HepG2 (cell line): ENCODE data around the gene GLRB. TPM values are rescaled to one million over a fixed set of nuclear protein-coding genes. Genes with fewer than 3 reads are reported as not detected.

Source experiments
- KAT2B ChIP-seq: fragments of 150-350 bp; IDR thresholded peaks from 2 replicates; pipeline ENCODE4 v1.6.1; 2014; ENCODE audit warnings: low read depth, low read length, borderline replicate concordance
- KDM3A ChIP-seq: IDR thresholded peaks from 2 replicates; pipeline ENCODE4 v1.6.1; 2018; ENCODE audit warnings: low read depth, missing compliant biosample characterization
- MAFG ChIP-seq: sonication (generic); formaldehyde crosslinking; IDR thresholded peaks from 2 replicates; pipeline ENCODE4 v1.5.1; 2020; ENCODE audit warnings: mild to moderate bottlenecking, missing genetic modification reagents
- MBNL3 ChIP-seq: fragments of 250-450 bp; sonication (Bioruptor Pico); conservative IDR thresholded peaks from 2 replicates; pipeline ENCODE4 v1.8.0; 2022; ENCODE audit warnings: mild to moderate bottlenecking, inconsistent platforms
- NFATC3 ChIP-seq: sonication (generic); formaldehyde crosslinking; IDR thresholded peaks from 2 replicates; pipeline ENCODE4 v1.5.1; 2020; ENCODE audit warnings: mild to moderate bottlenecking, missing genetic modification reagents
- POGZ ChIP-seq: sonication (generic); formaldehyde crosslinking; IDR thresholded peaks from 2 replicates; pipeline ENCODE4 v1.4.0; 2020; ENCODE audit warnings: mild to moderate bottlenecking, missing genetic modification reagents
- TARDBP ChIP-seq: sonication (generic); formaldehyde crosslinking; IDR thresholded peaks from 2 replicates; pipeline ENCODE4 v1.8.0; 2022; ENCODE audit warnings: mild to moderate bottlenecking, missing genetic modification reagents
- TBX3 ChIP-seq: fragments of 450-650 bp; IDR thresholded peaks from 2 replicates; pipeline ENCODE4 v1.6.1; 2017; ENCODE audit warnings: antibody characterized with exemption, mild to moderate bottlenecking, inconsistent platforms, borderline replicate concordance
- ZBTB1 ChIP-seq: sonication (generic); formaldehyde crosslinking; IDR thresholded peaks from 2 replicates; pipeline ENCODE4 v1.4.0; 2020; ENCODE audit warnings: missing genetic modification reagents, borderline replicate concordance
- ZC3H4 ChIP-seq: sonication (generic); formaldehyde crosslinking; IDR thresholded peaks from 2 replicates; pipeline ENCODE4 v1.4.0; 2020; ENCODE audit warnings: missing genetic modification reagents, borderline replicate concordance
- ZNF3 ChIP-seq: IDR thresholded peaks from 2 replicates; pipeline ENCODE4 v1.7.0; 2017; ENCODE audit warnings: inconsistent platforms
- ZNF354B ChIP-seq: sonication (generic); formaldehyde crosslinking; IDR thresholded peaks from 2 replicates; pipeline ENCODE4 v1.8.0; 2022; ENCODE audit warnings: mild to moderate bottlenecking, missing genetic modification reagents
- ZNF484 ChIP-seq: sonication (generic); formaldehyde crosslinking; IDR thresholded peaks from 2 replicates; pipeline ENCODE4 v1.5.1; 2020; ENCODE audit warnings: mild to moderate bottlenecking, low read depth, missing genetic modification reagents, borderline replicate concordance
- ZNF562 ChIP-seq: sonication (generic); formaldehyde crosslinking; IDR thresholded peaks from 2 replicates; pipeline ENCODE4 v1.8.0; 2022; ENCODE audit warnings: missing genetic modification reagents, borderline replicate concordance
- ZNF619 ChIP-seq: sonication (generic); formaldehyde crosslinking; IDR thresholded peaks from 2 replicates; pipeline ENCODE4 v1.4.0; 2020; ENCODE audit warnings: mild to moderate bottlenecking, missing genetic modification reagents
- ZNF777 ChIP-seq: sonication (generic); formaldehyde crosslinking; IDR thresholded peaks from 2 replicates; pipeline ENCODE4 v1.4.0; 2020; ENCODE audit warnings: missing genetic modification reagents
- polyA plus RNA-seq, 8 experiments: library from polyadenylated mRNA; depleted of rRNA in 3 of 8; stranded (reverse) in 7 of 8; unstranded in 1 of 8; fragments of >200 nt; fragmentation: Illumina TruSeq in 4 of 8; extraction: Trizol in 4 of 8; gene quantifications; 2 replicates each; pipeline versions ENCODE4 v1.2.1 to v1.2.3, GENCODE V29; 2011 to 2016; ENCODE audit warnings: low read depth in 4 of 8, missing spikeins in 1 of 8, mixed read lengths in 1 of 8; ENCODE audit not compliant: insufficient read depth in 1 of 8
- total RNA-seq, 5 experiments: library from RNA; depleted of rRNA; stranded (reverse); fragments of >200 nt; fragmentation: Illumina TruSeq; extraction: Trizol; gene quantifications; 2 replicates each; pipeline ENCODE4 v1.2.3, GENCODE V29; 2016; ENCODE audit warnings: low read depth in 1 of 5
- TF ChIP-seq, protein P1 (sequence below): sonication (generic); formaldehyde crosslinking; IDR thresholded peaks from 2 replicates; pipeline ENCODE4 v1.4.0; 2020; ENCODE audit warnings: missing genetic modification reagents
- TF ChIP-seq, protein P2 (sequence below): IDR thresholded peaks from 2 replicates; pipeline ENCODE4 v1.6.1; 2016
- TF ChIP-seq, protein P3 (sequence below): sonication (generic); formaldehyde crosslinking; IDR thresholded peaks from 2 replicates; pipeline ENCODE4 v1.4.0; 2020; ENCODE audit warnings: mild to moderate bottlenecking, missing genetic modification reagents
- TF ChIP-seq, protein P4 (sequence below): sonication (generic); formaldehyde crosslinking; IDR thresholded peaks from 2 replicates; pipeline ENCODE4 v1.8.0; 2023; ENCODE audit warnings: mild to moderate bottlenecking, missing genetic modification reagents

GLRB gene
- total and polyA plus RNA-seq, 2 of the 13 experiments (the other 11 are each of a cell fraction or from before 2014, with no cell fraction given): 0.17 to 0.24 TPM

DNA sequence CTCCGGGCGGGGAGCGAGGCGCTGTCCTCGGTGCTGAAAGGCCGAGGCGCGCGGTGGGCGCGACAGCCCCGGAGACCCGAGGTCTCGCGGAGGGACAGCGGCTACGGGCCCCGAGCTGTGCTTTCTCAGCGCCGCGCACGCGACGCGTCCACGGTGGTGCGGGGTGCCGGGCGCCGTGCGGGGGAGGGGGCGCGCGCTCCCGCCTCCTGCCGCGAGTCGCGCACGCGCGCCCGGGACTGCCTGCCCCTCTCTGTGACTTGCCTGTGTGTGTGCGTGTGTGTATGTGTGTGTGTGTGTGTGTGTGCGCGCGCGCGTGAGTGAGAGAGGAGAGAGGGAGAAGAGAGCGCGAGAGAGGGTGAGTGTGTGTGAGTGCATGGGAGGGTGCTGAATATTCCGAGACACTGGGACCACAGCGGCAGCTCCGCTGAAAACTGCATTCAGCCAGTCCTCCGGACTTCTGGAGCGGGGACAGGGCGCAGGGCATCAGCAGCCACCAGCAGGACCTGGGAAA lies 144.5 kb downstream of the GLRB start, which contains the start of gene GRIA2 (continued):
- TF ChIP-seq ZNF619 (CRISPR knock-in tag): no peak
- peak; percentile 60; the same call in 1 of the 2 replicates for TF ChIP-seq ZNF777 (CRISPR knock-in tag)
- TF ChIP-seq MAFG (CRISPR knock-in tag): no peak
- TF ChIP-seq, protein P1, sequence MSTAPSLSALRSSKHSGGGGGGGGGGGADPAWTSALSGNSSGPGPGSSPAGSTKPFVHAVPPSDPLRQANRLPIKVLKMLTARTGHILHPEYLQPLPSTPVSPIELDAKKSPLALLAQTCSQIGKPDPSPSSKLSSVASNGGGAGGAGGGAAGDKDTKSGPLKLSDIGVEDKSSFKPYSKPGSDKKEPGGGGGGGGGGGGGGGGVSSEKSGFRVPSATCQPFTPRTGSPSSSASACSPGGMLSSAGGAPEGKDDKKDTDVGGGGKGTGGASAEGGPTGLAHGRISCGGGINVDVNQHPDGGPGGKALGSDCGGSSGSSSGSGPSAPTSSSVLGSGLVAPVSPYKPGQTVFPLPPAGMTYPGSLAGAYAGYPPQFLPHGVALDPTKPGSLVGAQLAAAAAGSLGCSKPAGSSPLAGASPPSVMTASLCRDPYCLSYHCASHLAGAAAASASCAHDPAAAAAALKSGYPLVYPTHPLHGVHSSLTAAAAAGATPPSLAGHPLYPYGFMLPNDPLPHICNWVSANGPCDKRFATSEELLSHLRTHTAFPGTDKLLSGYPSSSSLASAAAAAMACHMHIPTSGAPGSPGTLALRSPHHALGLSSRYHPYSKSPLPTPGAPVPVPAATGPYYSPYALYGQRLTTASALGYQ (CRISPR knock-in tag): no peak
- no peak for TF ChIP-seq TBX3
- TF ChIP-seq ZNF484 (CRISPR knock-in tag): no peak
- TF ChIP-seq, protein P2, sequence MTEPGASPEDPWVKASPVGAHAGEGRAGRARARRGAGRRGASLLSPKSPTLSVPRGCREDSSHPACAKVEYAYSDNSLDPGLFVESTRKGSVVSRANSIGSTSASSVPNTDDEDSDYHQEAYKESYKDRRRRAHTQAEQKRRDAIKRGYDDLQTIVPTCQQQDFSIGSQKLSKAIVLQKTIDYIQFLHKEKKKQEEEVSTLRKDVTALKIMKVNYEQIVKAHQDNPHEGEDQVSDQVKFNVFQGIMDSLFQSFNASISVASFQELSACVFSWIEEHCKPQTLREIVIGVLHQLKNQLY (CRISPR knock-in tag): no peak
- TF ChIP-seq ZBTB1 (CRISPR knock-in tag): no peak
- TF ChIP-seq POGZ (CRISPR knock-in tag): 0 out of 2 replicates have a peak, but pooled peaks have one; percentile 22
- no peak for TF ChIP-seq KAT2B
- TF ChIP-seq, protein P3, sequence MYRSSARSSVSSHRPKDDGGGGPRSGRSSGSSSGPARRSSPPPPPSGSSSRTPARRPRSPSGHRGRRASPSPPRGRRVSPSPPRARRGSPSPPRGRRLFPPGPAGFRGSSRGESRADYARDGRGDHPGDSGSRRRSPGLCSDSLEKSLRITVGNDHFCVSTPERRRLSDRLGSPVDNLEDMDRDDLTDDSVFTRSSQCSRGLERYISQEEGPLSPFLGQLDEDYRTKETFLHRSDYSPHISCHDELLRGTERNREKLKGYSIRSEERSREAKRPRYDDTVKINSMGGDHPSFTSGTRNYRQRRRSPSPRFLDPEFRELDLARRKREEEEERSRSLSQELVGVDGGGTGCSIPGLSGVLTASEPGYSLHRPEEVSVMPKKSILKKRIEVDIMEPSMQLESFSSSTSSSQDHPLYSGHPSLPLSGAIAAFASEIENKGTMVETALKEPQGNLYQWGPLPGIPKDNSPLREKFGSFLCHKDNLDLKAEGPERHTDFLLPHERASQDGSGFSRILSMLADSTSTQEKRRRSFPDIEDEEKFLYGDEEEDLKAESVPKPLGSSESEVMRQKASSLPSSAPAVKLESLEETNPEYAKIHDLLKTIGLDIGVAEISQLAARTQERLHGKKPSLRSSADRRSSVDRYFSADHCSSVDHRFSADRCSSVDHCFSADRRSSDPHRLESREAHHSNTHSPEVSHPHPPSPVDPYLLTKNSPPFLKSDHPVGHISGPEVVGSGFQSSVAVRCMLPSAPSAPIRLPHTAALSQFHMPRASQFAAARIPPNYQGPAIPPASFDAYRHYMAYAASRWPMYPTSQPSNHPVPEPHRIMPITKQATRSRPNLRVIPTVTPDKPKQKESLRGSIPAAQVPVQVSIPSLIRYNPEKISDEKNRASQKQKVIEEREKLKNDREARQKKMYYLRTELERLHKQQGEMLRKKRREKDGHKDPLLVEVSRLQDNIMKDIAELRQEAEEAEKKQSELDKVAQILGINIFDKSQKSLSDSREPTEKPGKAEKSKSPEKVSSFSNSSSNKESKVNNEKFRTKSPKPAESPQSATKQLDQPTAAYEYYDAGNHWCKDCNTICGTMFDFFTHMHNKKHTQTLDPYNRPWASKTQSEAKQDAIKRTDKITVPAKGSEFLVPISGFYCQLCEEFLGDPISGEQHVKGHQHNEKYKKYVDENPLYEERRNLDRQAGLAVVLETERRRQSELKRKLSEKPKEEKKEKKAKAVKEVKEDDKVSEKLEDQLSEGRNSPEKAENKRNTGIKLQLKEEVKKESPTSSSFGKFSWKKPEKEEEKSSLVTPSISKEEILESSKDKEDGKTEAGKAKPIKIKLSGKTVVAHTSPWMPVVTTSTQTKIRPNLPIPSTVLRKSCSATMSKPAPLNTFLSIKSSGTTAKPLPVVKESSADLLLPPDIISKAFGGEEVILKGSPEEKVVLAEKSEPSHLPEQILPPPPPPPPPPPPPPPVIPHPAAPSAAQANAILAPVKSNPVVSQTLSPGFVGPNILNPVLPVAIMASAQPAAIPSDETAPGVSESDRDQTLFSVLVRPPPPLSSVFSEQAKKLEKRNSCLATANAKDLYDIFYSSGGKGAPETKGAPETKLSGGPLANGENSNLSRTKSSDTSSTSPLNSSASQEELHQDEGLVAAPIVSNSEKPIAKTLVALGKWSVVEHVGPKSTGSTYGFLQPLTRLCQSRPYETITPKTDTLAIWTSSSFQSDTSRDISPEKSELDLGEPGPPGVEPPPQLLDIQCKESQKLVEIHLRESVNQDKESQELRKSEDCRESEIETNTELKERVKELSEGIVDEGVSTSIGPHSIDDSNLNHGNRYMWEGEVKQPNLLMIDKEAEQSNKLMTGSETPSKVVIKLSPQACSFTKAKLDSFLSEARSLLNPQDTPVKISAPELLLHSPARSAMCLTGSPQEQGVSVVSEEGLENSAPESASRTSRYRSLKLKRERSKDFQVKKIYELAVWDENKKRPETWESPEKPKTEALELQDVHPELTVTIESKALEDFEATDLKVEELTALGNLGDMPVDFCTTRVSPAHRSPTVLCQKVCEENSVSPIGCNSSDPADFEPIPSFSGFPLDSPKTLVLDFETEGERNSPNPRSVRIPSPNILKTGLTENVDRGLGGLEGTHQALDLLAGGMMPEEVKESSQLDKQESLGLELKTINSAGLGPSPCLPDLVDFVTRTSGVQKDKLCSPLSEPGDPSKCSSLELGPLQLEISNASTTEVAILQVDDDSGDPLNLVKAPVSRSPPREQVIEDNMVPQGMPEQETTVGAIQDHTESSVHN: no peak
- no peak for TF ChIP-seq MBNL3 (CRISPR knock-in tag)
- no peak for TF ChIP-seq NFATC3 (CRISPR knock-in tag)
- no peak for TF ChIP-seq ZC3H4
- TF ChIP-seq ZNF562 (CRISPR knock-in tag): no peak
- TF ChIP-seq, protein P4, sequence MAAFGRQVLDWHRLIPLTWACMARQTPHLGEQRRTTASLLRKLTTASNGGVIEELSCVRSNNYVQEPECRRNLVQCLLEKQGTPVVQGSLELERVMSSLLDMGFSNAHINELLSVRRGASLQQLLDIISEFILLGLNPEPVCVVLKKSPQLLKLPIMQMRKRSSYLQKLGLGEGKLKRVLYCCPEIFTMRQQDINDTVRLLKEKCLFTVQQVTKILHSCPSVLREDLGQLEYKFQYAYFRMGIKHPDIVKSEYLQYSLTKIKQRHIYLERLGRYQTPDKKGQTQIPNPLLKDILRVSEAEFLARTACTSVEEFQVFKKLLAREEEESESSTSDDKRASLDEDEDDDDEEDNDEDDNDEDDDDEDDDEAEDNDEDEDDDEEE (CRISPR knock-in tag): no peak
- 0 out of 2 replicates have a peak, but pooled peaks have one; percentile 17 for TF ChIP-seq TARDBP (CRISPR knock-in tag)
- TF ChIP-seq ZNF354B: 0 out of 2 replicates have a peak, but pooled peaks have one; percentile 52
- no peak for TF ChIP-seq KDM3A (CRISPR knock-in tag)
- no peak for TF ChIP-seq ZNF3 (CRISPR knock-in tag)
